ENCODE results near the gene PIEZO2.

The PIEZO2 gene

GRCh38 chr18:10928772-10929373 is 220.5 kb downstream of the PIEZO2 start:
- no peak overlapping the region for H3K4me3 ChIP-seq (ENCODE audit: insufficient read length, low read depth)
- no peaks in the 10 kb centered on the region for H3K36me3 ChIP-seq (ENCODE audit: insufficient read depth, insufficient read length, low read length)
- TF ChIP-seq ZNF274 (IDR thresholded peaks at IDR 0.05; ENCODE audit: low read depth, low read length) (no peak), YY1 (IDR thresholded peaks at IDR 0.05; ENCODE audit: insufficient read depth, insufficient read length) (no peak), SUZ12 (IDR thresholded peaks at IDR 0.05; ENCODE audit: extremely low read depth, insufficient read depth, insufficient read length) (no peak)
- no peaks in the 10 kb centered on the region for H3K4me1 ChIP-seq (ENCODE audit: insufficient read depth, insufficient read length)
- H3K9ac ChIP-seq (ENCODE audit: insufficient read length, low read depth), result no peak overlapping the region
- H3K27me3 ChIP-seq (ENCODE audit: insufficient read depth, insufficient read length), result no peaks in the 10 kb centered on the region
- DNase-seq (ENCODE audit: low read depth, low spot score), result no peak
- no peaks in the 10 kb centered on the region for H3K9me3 ChIP-seq (ENCODE audit: insufficient read depth, low read length)

GRCh38 chr18:10928011-10928771 is 221.2 kb downstream of the PIEZO2 start:
- H3K9me3 ChIP-seq (ENCODE audit: insufficient read depth, low read length), result no peaks in the 10 kb centered on the region
- no peak overlapping the region for H3K4me3 ChIP-seq (ENCODE audit: insufficient read length, low read depth)
- no peak for TF ChIP-seq YY1 (IDR thresholded peaks at IDR 0.05; ENCODE audit: insufficient read depth, insufficient read length)
- no peak for TF ChIP-seq ZNF274 (IDR thresholded peaks at IDR 0.05; ENCODE audit: low read depth, low read length)
- no peak for TF ChIP-seq SUZ12 (IDR thresholded peaks at IDR 0.05; ENCODE audit: extremely low read depth, insufficient read depth, insufficient read length)
- H3K4me1 ChIP-seq (ENCODE audit: insufficient read depth, insufficient read length), result no peaks in the 10 kb centered on the region
- H3K36me3 ChIP-seq (ENCODE audit: insufficient read depth, insufficient read length, low read length), result no peaks in the 10 kb centered on the region
- H3K27me3 ChIP-seq (ENCODE audit: insufficient read depth, insufficient read length), result no peaks in the 10 kb centered on the region
- DNase-seq (ENCODE audit: low read depth, low spot score), result no peak
- H3K9ac ChIP-seq (ENCODE audit: insufficient read length, low read depth), result no peak overlapping the region

GRCh38 chr18:10927286-10927992 is 221.9 kb downstream of the PIEZO2 start:
- no peaks in the 10 kb centered on the region for H3K9me3 ChIP-seq (ENCODE audit: insufficient read depth, low read length)

GRCh38 chr18:10926621-10927161 is 222.7 kb downstream of the PIEZO2 start:
- H3K27me3 ChIP-seq (ENCODE audit: insufficient read depth, insufficient read length), result no peaks in the 10 kb centered on the region
- no peak for DNase-seq (ENCODE audit: low read depth, low spot score)
- H3K4me1 ChIP-seq (ENCODE audit: insufficient read depth, insufficient read length), result no peaks in the 10 kb centered on the region
- no peaks in the 10 kb centered on the region for H3K9me3 ChIP-seq (ENCODE audit: insufficient read depth, low read length)
- no peak overlapping the region for H3K4me3 ChIP-seq (ENCODE audit: insufficient read length, low read depth)
- no peaks in the 10 kb centered on the region for H3K36me3 ChIP-seq (ENCODE audit: insufficient read depth, insufficient read length, low read length)
- no peak overlapping the region for H3K9ac ChIP-seq (ENCODE audit: insufficient read length, low read depth)
- no peak for TF ChIP-seq YY1 (IDR thresholded peaks at IDR 0.05; ENCODE audit: insufficient read depth, insufficient read length)
- no peak for TF ChIP-seq ZNF274 (IDR thresholded peaks at IDR 0.05; ENCODE audit: low read depth, low read length)
- no peak for TF ChIP-seq SUZ12 (IDR thresholded peaks at IDR 0.05; ENCODE audit: extremely low read depth, insufficient read depth, insufficient read length)

More at GRCh38 chr18:10927286-10927992, 221.9 kb downstream of the PIEZO2 start:
- TF ChIP-seq ZNF274 (IDR thresholded peaks at IDR 0.05; ENCODE audit: low read depth, low read length) (no peak), SUZ12 (IDR thresholded peaks at IDR 0.05; ENCODE audit: extremely low read depth, insufficient read depth, insufficient read length) (no peak), YY1 (IDR thresholded peaks at IDR 0.05; ENCODE audit: insufficient read depth, insufficient read length) (no peak)
- no peak for DNase-seq (ENCODE audit: low read depth, low spot score)
- Histone ChIP-seq H3K27me3 (ENCODE audit: insufficient read depth, insufficient read length) (no peaks in the 10 kb centered on the region), H3K36me3 (ENCODE audit: insufficient read depth, insufficient read length, low read length) (no peaks in the 10 kb centered on the region), H3K4me3 (ENCODE audit: insufficient read length, low read depth) (no peak overlapping the region), H3K9ac (ENCODE audit: insufficient read length, low read depth) (no peak overlapping the region), H3K4me1 (ENCODE audit: insufficient read depth, insufficient read length) (no peaks in the 10 kb centered on the region)

GRCh38 chr18:10924290-10924689 is 225.1 kb downstream of the PIEZO2 start:
- no peak for TF ChIP-seq ZNF274 (IDR thresholded peaks at IDR 0.05; ENCODE audit: low read depth, low read length)
- TF ChIP-seq YY1 (IDR thresholded peaks at IDR 0.05; ENCODE audit: insufficient read depth, insufficient read length), result no peak
- DNase-seq (ENCODE audit: low read depth, low spot score), result no peak
- H3K4me1 ChIP-seq (ENCODE audit: insufficient read depth, insufficient read length), result no peaks in the 10 kb centered on the region
- H3K9ac ChIP-seq (ENCODE audit: insufficient read length, low read depth), result no peak overlapping the region
- no peaks in the 10 kb centered on the region for H3K36me3 ChIP-seq (ENCODE audit: insufficient read depth, insufficient read length, low read length)
- no peak overlapping the region for H3K4me3 ChIP-seq (ENCODE audit: insufficient read length, low read depth)
- no peaks in the 10 kb centered on the region for H3K27me3 ChIP-seq (ENCODE audit: insufficient read depth, insufficient read length)
- peaks cover 5% of the 10 kb centered on the region; the same call in 1 of the 2 replicates for H3K9me3 ChIP-seq (ENCODE audit: insufficient read depth, low read length)

GRCh38 chr18:10923551-10924070 is 225.8 kb downstream of the PIEZO2 start:
- H3K4me1 ChIP-seq (ENCODE audit: insufficient read depth, insufficient read length), result no peaks in the 10 kb centered on the region
- H3K9me3 ChIP-seq (ENCODE audit: insufficient read depth, low read length), result peaks cover 5% of the 10 kb centered on the region; the same call in 1 of the 2 replicates
- H3K27me3 ChIP-seq (ENCODE audit: insufficient read depth, insufficient read length), result no peaks in the 10 kb centered on the region
- H3K4me3 ChIP-seq (ENCODE audit: insufficient read length, low read depth), result no peak overlapping the region
- no peaks in the 10 kb centered on the region for H3K36me3 ChIP-seq (ENCODE audit: insufficient read depth, insufficient read length, low read length)
- TF ChIP-seq ZNF274 (IDR thresholded peaks at IDR 0.05; ENCODE audit: low read depth, low read length) (no peak), SUZ12 (IDR thresholded peaks at IDR 0.05; ENCODE audit: extremely low read depth, insufficient read depth, insufficient read length) (no peak), YY1 (IDR thresholded peaks at IDR 0.05; ENCODE audit: insufficient read depth, insufficient read length) (no peak)
- DNase-seq (ENCODE audit: low read depth, low spot score), result no peak
- H3K9ac ChIP-seq (ENCODE audit: insufficient read length, low read depth), result no peak overlapping the region

All from NT2/D1 (cell line).